Keratinocyte (primary cell): Measurements from ENCODE around the gene XPNPEP2.

Experiments
- EZH2 ChIP-seq: IDR thresholded peaks from one replicate; pipeline ENCODE4 v1.6.1; 2012; ENCODE audit warnings: inconsistent platforms, mild to moderate bottlenecking, low read length, moderate library complexity
- TF ChIP-seq, protein P1 (sequence below), 3 experiments: IDR thresholded peaks in 1 of 3; conservative IDR thresholded peaks in 1 of 3; optimal IDR thresholded peaks in 1 of 3; 2 replicates in 2 of 3; 3 replicates in 1 of 3; pipeline versions ENCODE3 to v1.5.1; 2011; ENCODE audit warnings: low read length in 3 of 3, mild to moderate bottlenecking in 3 of 3, moderate library complexity in 2 of 3, control low read depth in 1 of 3, inconsistent platforms in 1 of 3; ENCODE audit not compliant: insufficient read depth in 2 of 3; ENCODE audit errors: extremely low read depth in 1 of 3

DNA sequence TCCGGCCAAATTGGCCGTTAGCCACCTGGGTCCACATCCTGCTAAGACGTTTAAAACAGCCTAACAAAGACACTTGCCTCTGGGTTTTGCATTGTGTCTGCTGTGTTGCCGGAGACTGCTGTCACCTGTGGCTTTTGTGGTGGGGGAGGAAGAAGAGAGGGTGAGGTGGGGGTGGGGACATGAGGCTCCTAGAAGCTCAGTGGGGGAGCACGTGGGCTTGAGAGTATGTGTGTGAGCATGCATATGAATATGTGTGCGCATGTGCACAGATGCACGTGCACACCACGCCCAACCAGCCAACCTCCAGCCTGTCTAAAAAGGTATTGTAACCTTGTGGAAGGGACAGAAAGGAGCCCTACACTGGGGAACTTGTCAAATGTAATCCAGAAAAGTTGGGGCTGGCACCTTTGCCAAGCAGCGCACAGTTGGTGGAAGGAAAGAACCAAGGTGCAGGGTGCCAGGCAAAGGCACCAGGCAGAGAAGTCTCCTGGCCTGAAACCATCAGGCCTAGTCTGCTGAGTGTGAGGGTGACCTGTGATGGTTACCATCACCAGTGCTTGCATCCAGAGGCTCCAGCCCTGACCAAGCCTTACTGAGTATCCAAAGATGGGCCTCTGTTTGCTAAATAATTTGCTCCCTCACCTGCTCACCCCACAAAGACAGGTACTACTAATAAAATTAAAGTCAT lies 30.8 kb downstream of the XPNPEP2 start:
- TF ChIP-seq, protein P1, sequence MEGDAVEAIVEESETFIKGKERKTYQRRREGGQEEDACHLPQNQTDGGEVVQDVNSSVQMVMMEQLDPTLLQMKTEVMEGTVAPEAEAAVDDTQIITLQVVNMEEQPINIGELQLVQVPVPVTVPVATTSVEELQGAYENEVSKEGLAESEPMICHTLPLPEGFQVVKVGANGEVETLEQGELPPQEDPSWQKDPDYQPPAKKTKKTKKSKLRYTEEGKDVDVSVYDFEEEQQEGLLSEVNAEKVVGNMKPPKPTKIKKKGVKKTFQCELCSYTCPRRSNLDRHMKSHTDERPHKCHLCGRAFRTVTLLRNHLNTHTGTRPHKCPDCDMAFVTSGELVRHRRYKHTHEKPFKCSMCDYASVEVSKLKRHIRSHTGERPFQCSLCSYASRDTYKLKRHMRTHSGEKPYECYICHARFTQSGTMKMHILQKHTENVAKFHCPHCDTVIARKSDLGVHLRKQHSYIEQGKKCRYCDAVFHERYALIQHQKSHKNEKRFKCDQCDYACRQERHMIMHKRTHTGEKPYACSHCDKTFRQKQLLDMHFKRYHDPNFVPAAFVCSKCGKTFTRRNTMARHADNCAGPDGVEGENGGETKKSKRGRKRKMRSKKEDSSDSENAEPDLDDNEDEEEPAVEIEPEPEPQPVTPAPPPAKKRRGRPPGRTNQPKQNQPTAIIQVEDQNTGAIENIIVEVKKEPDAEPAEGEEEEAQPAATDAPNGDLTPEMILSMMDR (optimal IDR thresholded peaks at IDR 0.05 in 1 of 3, IDR thresholded peaks at IDR 0.05 in 1 of 3, conservative IDR thresholded peaks at IDR 0.05 in 1 of 3; ENCODE audit: extremely low read depth in 1 of 3, insufficient read depth in 2 of 3, low read length in 3 of 3), result no peak
- no peak for TF ChIP-seq EZH2
